Measurements from ENCODE around the gene C4A. TPM values are rescaled to one million over a fixed set of nuclear protein-coding genes. Genes with fewer than 3 reads are reported as not detected.

The C4A gene
- total and polyA plus RNA-seq, 2 of the 13 experiments (the other 11 are each of a cell fraction or from before 2014, with no cell fraction given): 165 to 478 TPM

- TF ChIP-seq NCOR1 (IDR thresholded peaks at IDR 0.05; ENCODE audit: borderline replicate concordance, low read length) (peak; percentile 95; the same call in 1 of the 2 replicates), THAP11 (CRISPR knock-in tag; IDR thresholded peaks at IDR 0.05) (peak; percentile 78), ZNF18 (CRISPR knock-in tag; IDR thresholded peaks at IDR 0.05; ENCODE audit: insufficient replicate concordance) (peak; percentile 73), TCF7L2 (IDR thresholded peaks at IDR 0.05; ENCODE audit: low read depth, low read length) (no peak), CEBPB (IDR thresholded peaks at IDR 0.05; ENCODE audit: borderline replicate concordance, low read depth, low read length) (no peak), RBM39 (IDR thresholded peaks at IDR 0.05; ENCODE audit: low read depth, low read length, poor library complexity, severe bottlenecking) (peak; percentile 59), ZBTB34 (CRISPR knock-in tag; IDR thresholded peaks at IDR 0.05) (no peak; the same call in 1 of the 2 replicates), UBTF (CRISPR knock-in tag; IDR thresholded peaks at IDR 0.05) (peak; percentile 77), CCDC6 (CRISPR knock-in tag; IDR thresholded peaks at IDR 0.05) (peak; percentile 17; the same call in 1 of the 2 replicates), HOXA5 (CRISPR knock-in tag; IDR thresholded peaks at IDR 0.05) (peak; percentile 78; the same call in 1 of the 2 replicates), ZFP36 (IDR thresholded peaks at IDR 0.05; ENCODE audit: borderline replicate concordance, low read depth, low read length, partially characterized antibody) (no peak), YEATS2 (CRISPR knock-in tag; IDR thresholded peaks at IDR 0.05; ENCODE audit: borderline replicate concordance) (peak; percentile 66; the same call in 1 of the 2 replicates), NRL (CRISPR knock-in tag; IDR thresholded peaks at IDR 0.05; ENCODE audit: borderline replicate concordance) (no peak; the same call in 1 of the 2 replicates), RNF2 (conservative IDR thresholded peaks at IDR 0.05; ENCODE audit: low read depth) (no peak), POLR2G (IDR thresholded peaks at IDR 0.05; ENCODE audit: low read depth, low read length) (peak; percentile 97), SMARCC2 (IDR thresholded peaks at IDR 0.05) (no peak), ZMAT3 (CRISPR knock-in tag; conservative IDR thresholded peaks at IDR 0.05) (0 out of 2 replicates have a peak, but pooled peaks have one; percentile 79), BCL6 (CRISPR knock-in tag; IDR thresholded peaks at IDR 0.05) (peak; percentile 80), ZNF687 (CRISPR knock-in tag; IDR thresholded peaks at IDR 0.05) (peak; percentile 90)
These were observed 36.1 kb upstream of the C4A start, which contains the start of gene CFB (continued) for GRCh38 chr6:31945507-31946369.

All from HepG2 (cell line).